DMS 273 treated with DMSO at 0.1 percent for 48 hours (cell line): Measurements from ENCODE around the gene EDC4.
A peak's percentile ranks its signal among the peaks of the same experiment; 100 is the strongest.
"Not testable (repeated sequence)": the region's sequence is repeated elsewhere in the genome, so short reads cannot be mapped to it uniquely, and the experiment has no call there.

Source experiments
- DNase-seq: peaks from one replicate; lab custom pipeline; 2025; lab: John Stamatoyannopoulos, UW

EDC4 gene, protein sequence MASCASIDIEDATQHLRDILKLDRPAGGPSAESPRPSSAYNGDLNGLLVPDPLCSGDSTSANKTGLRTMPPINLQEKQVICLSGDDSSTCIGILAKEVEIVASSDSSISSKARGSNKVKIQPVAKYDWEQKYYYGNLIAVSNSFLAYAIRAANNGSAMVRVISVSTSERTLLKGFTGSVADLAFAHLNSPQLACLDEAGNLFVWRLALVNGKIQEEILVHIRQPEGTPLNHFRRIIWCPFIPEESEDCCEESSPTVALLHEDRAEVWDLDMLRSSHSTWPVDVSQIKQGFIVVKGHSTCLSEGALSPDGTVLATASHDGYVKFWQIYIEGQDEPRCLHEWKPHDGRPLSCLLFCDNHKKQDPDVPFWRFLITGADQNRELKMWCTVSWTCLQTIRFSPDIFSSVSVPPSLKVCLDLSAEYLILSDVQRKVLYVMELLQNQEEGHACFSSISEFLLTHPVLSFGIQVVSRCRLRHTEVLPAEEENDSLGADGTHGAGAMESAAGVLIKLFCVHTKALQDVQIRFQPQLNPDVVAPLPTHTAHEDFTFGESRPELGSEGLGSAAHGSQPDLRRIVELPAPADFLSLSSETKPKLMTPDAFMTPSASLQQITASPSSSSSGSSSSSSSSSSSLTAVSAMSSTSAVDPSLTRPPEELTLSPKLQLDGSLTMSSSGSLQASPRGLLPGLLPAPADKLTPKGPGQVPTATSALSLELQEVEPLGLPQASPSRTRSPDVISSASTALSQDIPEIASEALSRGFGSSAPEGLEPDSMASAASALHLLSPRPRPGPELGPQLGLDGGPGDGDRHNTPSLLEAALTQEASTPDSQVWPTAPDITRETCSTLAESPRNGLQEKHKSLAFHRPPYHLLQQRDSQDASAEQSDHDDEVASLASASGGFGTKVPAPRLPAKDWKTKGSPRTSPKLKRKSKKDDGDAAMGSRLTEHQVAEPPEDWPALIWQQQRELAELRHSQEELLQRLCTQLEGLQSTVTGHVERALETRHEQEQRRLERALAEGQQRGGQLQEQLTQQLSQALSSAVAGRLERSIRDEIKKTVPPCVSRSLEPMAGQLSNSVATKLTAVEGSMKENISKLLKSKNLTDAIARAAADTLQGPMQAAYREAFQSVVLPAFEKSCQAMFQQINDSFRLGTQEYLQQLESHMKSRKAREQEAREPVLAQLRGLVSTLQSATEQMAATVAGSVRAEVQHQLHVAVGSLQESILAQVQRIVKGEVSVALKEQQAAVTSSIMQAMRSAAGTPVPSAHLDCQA (N-terminal part only)

GRCh38 chr16:67872631-67873434 is at the start of gene EDC4:
Gene EDC4 (plus strand): TSS chr16:67873052. CDS start chr16:67873262, 210 bp downstream.
- no peak for DNase-seq

GRCh38 chr16:67825119-67825518 is 47.7 kb upstream of the EDC4 start:
- DNase-seq = no peak

GRCh38 chr16:67825906-67826305 is 46.9 kb upstream of the EDC4 start:
- no peak for DNase-seq

DNA sequence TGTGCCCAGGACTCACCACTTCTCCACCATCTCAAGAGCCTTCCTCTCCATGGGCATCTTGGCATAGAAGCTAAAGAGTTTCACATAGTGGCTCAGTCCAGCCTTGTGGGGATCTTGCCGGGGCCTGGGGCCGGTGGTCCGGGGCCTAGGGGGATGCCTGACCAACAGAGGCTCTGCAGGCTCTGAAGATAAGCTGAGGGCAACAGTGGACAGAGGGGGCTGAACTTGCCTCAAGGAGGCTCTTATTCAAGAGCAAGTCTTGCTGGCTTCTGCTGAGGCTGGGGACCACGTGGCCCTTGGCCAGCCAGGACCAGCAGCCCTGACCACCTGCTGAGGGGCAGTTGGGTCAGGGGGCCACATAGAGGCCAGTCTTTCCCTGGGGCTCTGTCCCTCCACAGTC is 44.2 kb upstream of the EDC4 start:
- DNase-seq = no peak

DNA sequence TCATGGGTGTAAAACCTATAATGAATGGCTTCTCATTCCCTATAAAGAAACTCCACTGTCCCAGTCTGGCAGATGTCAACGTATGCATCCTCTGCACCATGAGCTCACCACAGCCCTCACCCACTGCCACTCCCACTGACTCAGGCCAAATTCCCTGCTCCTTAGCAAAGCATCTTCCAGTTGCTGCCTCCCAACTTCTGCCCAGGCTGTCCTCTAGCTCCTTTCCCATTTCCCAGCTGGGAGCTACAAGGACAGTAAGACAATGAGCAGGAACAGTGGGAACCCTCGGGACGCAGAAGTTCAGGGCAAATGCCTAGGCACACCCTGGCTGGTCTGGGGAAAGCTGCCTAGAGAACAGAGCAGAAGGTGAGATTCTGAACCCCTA is 39.8 kb upstream of the EDC4 start:
- DNase-seq = no peak

GRCh38 chr16:67833415-67834241 is 39.2 kb upstream of the EDC4 start:
- DNase-seq = peak; percentile 82

DNA sequence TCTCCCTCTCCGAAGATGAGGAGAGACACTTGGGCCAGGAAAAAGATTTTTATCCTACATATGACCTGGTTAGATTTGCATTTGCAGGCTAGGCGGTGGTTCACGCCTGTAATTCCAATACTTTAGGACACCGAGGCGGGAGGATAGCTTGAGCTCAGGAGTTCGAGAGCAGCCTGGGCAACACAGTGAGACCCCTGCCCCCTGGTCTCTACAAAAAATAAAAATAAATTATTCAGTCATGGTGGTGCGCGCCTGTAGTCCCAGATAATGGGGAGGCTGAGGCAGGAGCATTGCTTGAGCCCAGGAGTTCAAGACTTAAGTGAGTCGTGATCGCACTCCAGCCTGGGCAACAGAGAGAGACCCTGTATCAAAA is 38.6 kb upstream of the EDC4 start:
- DNase-seq = no peak

DNA sequence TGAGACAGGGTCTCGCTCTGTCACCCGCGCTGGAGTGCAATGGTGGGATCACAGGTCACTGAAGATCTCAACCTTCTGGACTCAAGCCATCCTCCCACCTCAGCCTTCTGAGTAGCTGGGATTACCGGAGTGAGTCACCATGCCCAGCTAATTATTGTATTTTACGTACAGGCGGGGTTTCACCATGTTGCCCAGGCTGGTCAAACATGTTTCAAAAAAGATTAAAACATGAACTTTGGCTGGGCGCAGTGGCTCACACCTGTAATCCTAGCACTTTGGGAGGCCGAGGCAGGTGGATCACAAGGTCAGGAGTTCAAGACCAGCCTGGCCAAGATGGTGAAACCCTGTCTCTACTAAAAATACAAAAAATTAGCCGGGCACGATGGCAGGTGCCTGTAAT is 35.7 kb upstream of the EDC4 start:
- DNase-seq = not testable (repeated sequence)

GRCh38 chr16:67837811-67838210 is 35.0 kb upstream of the EDC4 start:
- DNase-seq = no peak

- no peak for DNase-seq
Measured at GRCh38 chr16:67841198-67841815, 31.5 kb upstream of the EDC4 start.

DNA sequence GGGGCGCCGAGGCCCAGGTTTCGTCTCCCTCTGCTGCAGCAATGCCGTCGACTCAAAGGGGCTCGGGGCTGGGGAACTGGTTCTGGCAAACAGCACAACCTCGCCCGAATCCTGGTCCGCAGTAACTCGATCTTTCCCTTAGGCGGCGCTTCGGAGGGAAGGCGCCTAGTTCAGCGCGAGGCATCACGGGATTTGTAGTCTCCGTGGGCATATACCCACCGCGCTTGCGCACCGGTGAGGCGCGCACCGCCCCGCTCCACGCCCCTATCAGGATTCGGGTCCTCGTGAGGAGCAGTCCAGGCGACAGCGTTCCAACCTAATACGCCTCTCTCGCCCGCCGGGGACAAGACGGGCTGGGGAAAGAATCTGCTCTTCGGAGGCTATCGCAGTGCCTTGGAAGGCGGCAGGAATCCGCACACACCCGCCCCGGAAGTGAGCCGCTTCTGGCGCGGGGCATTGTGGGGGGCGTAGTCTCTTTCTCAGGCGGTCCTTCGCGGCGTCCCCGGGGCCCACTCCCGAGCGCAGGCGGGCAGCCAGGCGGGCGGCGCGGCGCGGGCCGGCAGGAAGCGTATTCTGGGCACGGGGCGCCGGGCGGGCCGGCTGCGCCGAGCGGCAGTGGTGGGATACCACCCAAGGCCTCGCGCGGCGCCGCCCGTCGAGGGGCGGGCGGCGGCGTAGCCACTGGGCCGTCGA is 30.9 kb upstream of the EDC4 start, which contains the start of gene THAP11:
THAP11 (plus strand) TSS at position 505 of the 693 bp plus-strand sequence. CDS start 235 bp downstream, outside the sequence.
- DNase-seq = peak; percentile 93

GRCh38 chr16:67842509-67843342 is 30.1 kb upstream of the EDC4 start:
- no peak for DNase-seq

GRCh38 chr16:67843343-67843765 is 29.5 kb upstream of the EDC4 start:
- DNase-seq = no peak

GRCh38 chr16:67844497-67844896 is 28.4 kb upstream of the EDC4 start:
- DNase-seq = no peak

GRCh38 chr16:67845291-67846062 is 27.4 kb upstream of the EDC4 start:
- no peak for DNase-seq

- DNase-seq = no peak
Measured at GRCh38 chr16:67846063-67846319, 26.9 kb upstream of the EDC4 start.

DNA sequence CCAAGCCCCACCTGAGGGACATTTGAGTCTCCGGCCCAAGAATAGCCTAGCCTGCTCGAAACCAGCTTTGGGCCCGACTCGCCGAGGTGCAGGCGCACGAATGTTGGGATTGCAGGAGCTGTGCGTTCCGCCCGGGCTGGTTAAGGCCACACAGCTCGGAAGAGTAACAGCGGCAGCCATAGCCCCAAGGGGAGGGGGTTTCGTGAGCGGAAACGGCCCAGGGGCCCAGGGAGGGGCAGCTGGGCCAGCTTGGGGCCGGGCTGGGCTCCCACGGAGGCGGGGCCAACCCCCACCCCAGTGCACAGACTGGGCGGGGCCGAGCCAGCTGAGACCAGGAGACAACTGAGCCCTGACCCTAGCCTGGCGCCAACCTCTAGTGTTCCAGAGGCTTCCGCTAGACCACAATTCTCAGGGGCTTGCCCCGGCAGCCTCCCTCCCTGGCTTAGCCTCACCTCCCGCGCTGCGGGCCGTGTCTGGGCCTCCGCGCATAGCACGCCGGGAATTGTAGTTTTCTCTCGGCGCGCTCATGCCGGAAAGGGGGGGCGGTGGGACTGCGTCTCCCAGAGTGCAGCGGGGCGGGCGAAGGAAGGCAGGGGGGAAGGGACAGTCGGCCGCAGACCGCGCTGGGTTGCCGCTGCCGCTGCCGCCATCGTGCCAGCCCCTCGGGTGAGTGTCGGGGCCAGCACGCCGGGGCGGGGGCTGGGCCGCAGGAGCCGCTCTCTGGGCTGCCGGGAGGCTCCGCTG is 26.4 kb upstream of the EDC4 start, which contains the start of gene NUTF2:
NUTF2 (plus strand) TSS at position 614 of the 744 bp plus-strand sequence. CDS start 18,198 bp downstream, outside the sequence.
- DNase-seq = peak; percentile 92
